ENCODE measurements around the gene BIRC7. TPM values are rescaled to one million over a fixed set of nuclear protein-coding genes. Genes with fewer than 3 reads are reported as not detected.

BIRC7 gene
- total RNA-seq, 4 donors from 2014 or later: 29.4 to 53.1 (median 42.2) TPM

DNA sequence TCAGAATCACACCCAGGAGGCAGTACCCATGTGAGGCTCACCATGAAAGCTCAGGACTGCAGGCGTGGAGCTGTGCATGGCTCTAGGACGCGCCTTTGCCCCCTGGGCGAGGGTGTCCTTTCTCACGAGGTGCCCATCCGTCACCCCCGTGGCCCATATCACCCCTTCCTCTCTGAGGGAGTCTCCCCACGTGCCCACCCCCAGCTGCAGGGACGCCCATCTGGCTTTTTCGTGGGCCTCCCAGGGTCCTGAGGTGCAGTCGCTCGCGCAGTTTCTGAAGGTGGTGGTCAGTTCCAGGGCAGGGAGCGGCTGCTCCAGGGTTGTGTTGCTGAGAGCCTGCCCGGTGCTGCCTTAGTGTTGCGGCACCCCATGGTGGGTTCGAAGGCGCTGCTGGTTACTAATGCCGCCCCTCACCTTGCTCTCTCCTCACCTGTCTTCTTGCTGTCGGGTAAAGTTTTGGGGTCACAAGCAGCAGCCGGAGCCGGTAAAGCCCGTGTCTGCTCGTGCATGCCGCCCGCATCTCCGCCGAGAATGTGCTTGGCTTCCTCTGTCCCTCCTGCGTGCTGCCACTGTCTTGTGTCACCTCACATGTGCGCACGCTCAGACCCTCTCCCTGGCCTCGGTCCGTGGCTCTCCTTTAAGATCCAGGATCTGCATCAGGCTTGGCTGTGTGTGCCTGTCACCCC is 47.8 kb downstream of the BIRC7 start:
- H3K36me3 ChIP-seq: peaks cover 0 to 100% (median 4%) of the 10 kb centered on the region in 3 donors
- 88 to 96% methylated on average over 33 of the region's 33 CpGs for WGBS, 2 donors

DNA sequence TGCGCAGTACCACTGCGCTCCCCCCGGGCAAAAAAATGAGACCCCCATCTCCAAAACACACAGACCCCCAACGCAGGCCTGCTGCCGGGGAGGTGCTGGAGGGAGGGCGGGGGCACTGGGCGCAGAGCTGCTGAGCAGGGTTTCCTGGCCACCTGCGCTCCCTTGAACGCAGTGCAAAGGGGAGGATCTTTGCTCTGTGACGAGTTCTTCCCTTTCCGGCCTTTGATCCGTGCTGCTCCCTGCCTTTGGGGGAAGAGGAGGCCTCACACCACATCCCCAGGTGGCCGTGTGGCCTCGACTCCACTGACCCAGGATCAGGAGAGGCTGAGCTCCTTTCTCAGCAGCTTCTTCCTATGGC is 48.4 kb downstream of the BIRC7 start:
- Histone ChIP-seq H3K9me3 (no peaks in the 10 kb centered on the region), H3K4me3 (no peak overlapping the region), H3K4me1 (no peaks in the 10 kb centered on the region), H3K36me3 (peaks cover 0 to 100% (median 4%) of the 10 kb centered on the region in 3 donors), H3K27me3 (no peaks in the 10 kb centered on the region), H3K27ac (no peak overlapping the region)
- DNase-seq (ENCODE audit: low spot score in 2 of 2): no peak
- TF ChIP-seq CTCF (IDR thresholded peaks at IDR 0.05) (no peak), EP300 (IDR thresholded peaks at IDR 0.05) (no peak), POLR2A (IDR thresholded peaks at IDR 0.05) (no peak)
- 82 to 100% methylated on average over 3 to 14 of the region's 14 CpGs for WGBS, 2 donors

More for the DNA sequence above, 47.8 kb downstream of the BIRC7 start:
- no peaks in the 10 kb centered on the region for H3K9me3 ChIP-seq
- no peaks in the 10 kb centered on the region for H3K27me3 ChIP-seq
- no peak overlapping the region for H3K4me3 ChIP-seq
- no peak for DNase-seq (ENCODE audit: low spot score in 2 of 2)
- no peaks in the 10 kb centered on the region for H3K4me1 ChIP-seq
- TF ChIP-seq CTCF (IDR thresholded peaks at IDR 0.05) (no peak), EP300 (IDR thresholded peaks at IDR 0.05) (no peak), POLR2A (IDR thresholded peaks at IDR 0.05) (no peak)
- no peak overlapping the region for H3K27ac ChIP-seq

DNA sequence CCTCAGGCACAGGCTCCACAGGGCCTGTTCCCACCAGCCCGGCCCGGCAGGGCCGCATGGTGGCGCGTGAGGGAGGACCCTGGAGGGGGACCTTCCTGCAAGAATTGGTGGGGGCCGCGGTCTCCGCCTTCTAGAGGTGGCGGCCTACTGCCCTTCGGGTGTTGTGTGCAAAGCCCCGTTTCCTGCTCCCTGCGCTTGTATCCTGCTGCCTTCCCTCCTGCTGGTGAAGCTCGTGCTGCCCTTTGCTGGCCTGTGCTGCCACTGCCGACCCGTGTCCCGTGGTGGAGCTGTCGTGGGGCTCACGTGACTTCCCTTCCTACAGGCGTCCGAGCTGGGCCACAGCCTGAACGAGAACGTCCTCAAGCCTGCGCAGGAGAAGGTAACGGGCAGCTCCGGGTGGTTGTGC is 48.8 kb downstream of the BIRC7 start:
- Histone ChIP-seq H3K27ac (no peak overlapping the region), H3K4me1 (no peaks in the 10 kb centered on the region), H3K27me3 (no peaks in the 10 kb centered on the region), H3K9me3 (no peaks in the 10 kb centered on the region), H3K36me3 (peaks cover 0 to 100% (median 4%) of the 10 kb centered on the region in 3 donors), H3K4me3 (no peak overlapping the region)
- no peak for DNase-seq (ENCODE audit: low spot score in 2 of 2)
- TF ChIP-seq EP300 (IDR thresholded peaks at IDR 0.05) (no peak), CTCF (IDR thresholded peaks at IDR 0.05) (no peak), POLR2A (IDR thresholded peaks at IDR 0.05) (no peak)
- 85 to 94% methylated on average over 9 to 16 of the region's 25 CpGs for WGBS, 2 donors

DNA sequence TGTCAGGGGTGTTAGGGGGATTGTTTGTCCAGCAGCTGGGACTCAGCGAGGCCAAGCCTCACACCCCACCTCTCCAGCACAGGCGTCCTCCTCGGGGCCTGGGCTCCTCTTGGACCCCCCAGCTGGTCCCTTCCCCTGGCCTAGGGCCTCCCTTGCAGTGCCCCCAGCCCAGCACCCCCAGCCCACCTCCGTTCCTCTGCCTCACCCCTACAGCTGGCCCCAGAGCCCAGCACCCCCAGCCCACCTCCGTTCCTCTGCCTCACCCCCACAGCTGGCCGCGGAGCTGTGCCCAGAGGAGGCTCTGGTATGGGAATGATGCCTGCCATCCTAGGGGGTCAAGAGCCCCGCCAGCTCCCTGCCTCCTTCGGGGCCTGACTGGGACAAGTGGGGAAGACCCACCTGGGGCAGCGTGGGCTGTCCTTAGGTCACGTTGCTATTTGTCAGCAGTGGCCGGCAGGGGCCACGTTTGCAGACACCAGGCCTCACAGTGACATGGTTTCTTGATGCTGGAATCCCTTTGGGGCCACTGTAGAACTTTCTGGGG is 49.3 kb downstream of the BIRC7 start:
- H3K27me3 ChIP-seq: no peaks in the 10 kb centered on the region
- WGBS, 2 donors: 88 to 91% methylated on average over 13 of the region's 13 CpGs
- H3K27ac ChIP-seq: no peak overlapping the region
- H3K9me3 ChIP-seq: no peaks in the 10 kb centered on the region
- TF ChIP-seq POLR2A (IDR thresholded peaks at IDR 0.05) (no peak), EP300 (IDR thresholded peaks at IDR 0.05) (no peak), CTCF (IDR thresholded peaks at IDR 0.05) (no peak)
- no peak for DNase-seq (ENCODE audit: low spot score in 2 of 2)
- H3K4me3 ChIP-seq: no peak overlapping the region
- no peaks in the 10 kb centered on the region for H3K4me1 ChIP-seq
- peaks cover 0 to 100% (median 4%) of the 10 kb centered on the region in 3 donors for H3K36me3 ChIP-seq

All from tibial nerve (tissue), 4 donors.